SK-N-SH (cell line): Measurements from ENCODE around the gene UGT1A4. TPM values are rescaled to one million over a fixed set of nuclear protein-coding genes. Genes with fewer than 3 reads are reported as not detected.
A peak's percentile ranks its signal among the peaks of the same experiment; 100 is the strongest.

Source experiments
- CTCF ChIA-PET: fragments of 300-600, 350-600 bp; formaldehyde crosslinking; extraction: SDS; loops from one replicate; lab custom pipeline; 2021; lab: Yijun Ruan, JAX
- POLR2A ChIA-PET: fragments of 350-600 bp; sonication (Branson Sonifier 250); formaldehyde crosslinking; extraction: SDS; loops from one replicate; lab custom pipeline; 2020; ENCODE audit warnings: antibody characterized with exemption, inconsistent platforms; lab: Yijun Ruan, JAX
- DNase-seq: peaks from one replicate; pipeline ENCODE4 v3.0.0; 2012
- H2AFZ ChIP-seq: fragments of 200-600 bp; sonication (generic); 2 replicates; pipeline ENCODE4 v1.8.1; 2016; ENCODE audit warnings: antibody characterized with exemption, mild to moderate bottlenecking, low read depth
- H3F3A ChIP-seq: fragments of 200-600 bp; sonication (generic); replicated peaks from 2 replicates; pipeline ENCODE3; 2016; ENCODE audit warnings: antibody characterized with exemption, mild to moderate bottlenecking; ENCODE audit not compliant: insufficient read depth
- H3K27ac ChIP-seq, 2 experiments: fragments of 200-500 bp in 1 of 2; fragments of 200-600 bp in 1 of 2; sonication (Bioruptor generic) in 1 of 2; sonication (generic), shearing (Covaris generic) in 1 of 2; 2 replicates each; pipeline versions ENCODE4 v1.5.1 to v1.6.1; 2014 to 2016; ENCODE audit warnings: low read depth in 2 of 2, inconsistent platforms in 1 of 2, low read length in 1 of 2, mild to moderate bottlenecking in 1 of 2, mixed read lengths in 1 of 2
- H3K27me3 ChIP-seq: fragments of 200-600 bp; sonication (generic), shearing (Covaris generic); 2 replicates; pipeline ENCODE4 v1.6.1; 2016; ENCODE audit warnings: mixed run types; ENCODE audit not compliant: insufficient read depth
- H3K36me3 ChIP-seq, 2 experiments: fragments of 200-500 bp in 1 of 2; fragments of 200-600 bp in 1 of 2; sonication (Bioruptor generic) in 1 of 2; sonication (generic) in 1 of 2; replicated peaks in 1 of 2; 2 replicates each; pipeline versions ENCODE3 to v1.5.1; 2014 to 2016; ENCODE audit warnings: low read length in 1 of 2, mild to moderate bottlenecking in 1 of 2; ENCODE audit not compliant: insufficient read depth in 2 of 2, control insufficient read depth in 1 of 2
- H3K4me1 ChIP-seq, 2 experiments: fragments of 200-500 bp in 1 of 2; fragments of 200-600 bp in 1 of 2; sonication (Bioruptor generic) in 1 of 2; sonication (generic), shearing (Covaris generic) in 1 of 2; 2 replicates each; pipeline versions ENCODE4 v1.5.1 to v1.6.1; 2014 to 2016; ENCODE audit warnings: low read depth in 1 of 2, low read length in 1 of 2, mixed run types in 1 of 2; ENCODE audit not compliant: insufficient read depth in 2 of 2, control insufficient read depth in 1 of 2
- H3K4me2 ChIP-seq: fragments of 200-600 bp; sonication (generic), shearing (Covaris generic); 2 replicates; pipeline ENCODE4 v1.6.1; 2017; ENCODE audit warnings: mixed run types
- H3K4me3 ChIP-seq, 2 experiments: fragments of 200-500 bp in 1 of 2; fragments of 200-600 bp in 1 of 2; sonication (Bioruptor generic) in 1 of 2; sonication (generic), shearing (Covaris generic) in 1 of 2; 2 replicates each; pipeline versions ENCODE4 v1.5.1 to v1.8.1; 2014 to 2016; ENCODE audit warnings: low read depth in 2 of 2, inconsistent platforms in 1 of 2, low read length in 1 of 2, mild to moderate bottlenecking in 1 of 2, mixed read lengths in 1 of 2, moderate library complexity in 1 of 2
- H3K79me2 ChIP-seq: fragments of 200-600 bp; sonication (generic); 2 replicates; pipeline ENCODE4 v1.8.1; 2017; ENCODE audit warnings: mild to moderate bottlenecking; ENCODE audit not compliant: insufficient read depth
- H3K9ac ChIP-seq: fragments of 200-600 bp; sonication (generic); 2 replicates; pipeline ENCODE4 v1.6.1; 2017; ENCODE audit warnings: mixed run types
- H3K9me2 ChIP-seq: fragments of 200-600 bp; sonication (generic); 2 replicates; pipeline ENCODE4 v1.6.1; 2017; ENCODE audit warnings: mixed run types
- H3K9me3 ChIP-seq: fragments of 200-600 bp; sonication (generic); 2 replicates; pipeline ENCODE4 v1.6.1; 2017; ENCODE audit warnings: mixed run types, mild to moderate bottlenecking, moderate library complexity
- H4K20me1 ChIP-seq: fragments of 200-600 bp; sonication (generic); 2 replicates; pipeline ENCODE4 v1.6.1; 2017; ENCODE audit warnings: mild to moderate bottlenecking, mixed run types; ENCODE audit not compliant: insufficient read depth
- CHD2 ChIP-seq: fragments of 150-350 bp; IDR thresholded peaks from 2 replicates; pipeline ENCODE4 v1.6.1; 2018; ENCODE audit warnings: low read length; ENCODE audit not compliant: partially characterized antibody
- ELF1 ChIP-seq: IDR thresholded peaks from 2 replicates; pipeline ENCODE4 v1.4.0; 2012
- EP300 ChIP-seq, 2 experiments: IDR thresholded peaks; 2 replicates each; pipeline versions ENCODE4 v1.4.0 to v1.6.1; 2012; ENCODE audit warnings: borderline replicate concordance in 1 of 2, low read depth in 1 of 2, low read length in 1 of 2
- FOSL2 ChIP-seq: IDR thresholded peaks from 2 replicates; pipeline ENCODE4 v1.4.0; 2012; ENCODE audit warnings: low read depth, mild to moderate bottlenecking, moderate library complexity, borderline replicate concordance
- GABPA ChIP-seq: IDR thresholded peaks from 2 replicates; pipeline ENCODE4 v1.4.0; 2012; ENCODE audit warnings: low read depth, mild to moderate bottlenecking
- GATA2 ChIP-seq: sonication (generic); formaldehyde crosslinking; IDR thresholded peaks from 2 replicates; pipeline ENCODE4 v1.5.0; 2020; ENCODE audit warnings: mild to moderate bottlenecking, missing genetic modification reagents
- JUND ChIP-seq: IDR thresholded peaks from 2 replicates; pipeline ENCODE4 v1.4.0; 2012
- POLR2AphosphoS5 ChIP-seq: IDR thresholded peaks from 2 replicates; pipeline ENCODE4 v1.6.1; 2012; ENCODE audit warnings: low read depth, low read length
- RAD21 ChIP-seq: IDR thresholded peaks from 2 replicates; pipeline ENCODE4 v1.6.1; 2012; ENCODE audit warnings: mild to moderate bottlenecking, low read length
- TCF12 ChIP-seq: IDR thresholded peaks from 2 replicates; pipeline ENCODE4 v1.4.0; 2012
- YY1 ChIP-seq: IDR thresholded peaks from 2 replicates; pipeline ENCODE4 v1.4.0; 2012; ENCODE audit warnings: low read depth, mild to moderate bottlenecking
- WGBS: methylation state at CpG from one replicate; pipeline ENCODE4 v1.1.6; 2017; ENCODE audit warnings: low lambda C conversion rate; 5-methylcytosine and 5-hydroxymethylcytosine counted together
- polyA plus RNA-seq, 3 experiments: library from polyadenylated mRNA; depleted of rRNA; stranded (reverse); fragments of >200 nt; gene quantifications; 2 replicates each; pipeline ENCODE4 v1.2.3, GENCODE V29; 2012
- TF ChIP-seq, protein P1 (sequence below): IDR thresholded peaks from 2 replicates; pipeline ENCODE4 v1.4.0; 2012; ENCODE audit warnings: low read depth, borderline replicate concordance
- TF ChIP-seq, protein P2 (sequence below): IDR thresholded peaks from 2 replicates; pipeline ENCODE4; 2012
- TF ChIP-seq, protein P3 (sequence below): IDR thresholded peaks from 2 replicates; pipeline ENCODE4 v1.4.0; 2012; ENCODE audit warnings: low read depth, borderline replicate concordance

UGT1A4 gene
- polyA plus RNA-seq, 1 of the 3 experiments (the other 2 are of a cell fraction) = not detected

DNA sequence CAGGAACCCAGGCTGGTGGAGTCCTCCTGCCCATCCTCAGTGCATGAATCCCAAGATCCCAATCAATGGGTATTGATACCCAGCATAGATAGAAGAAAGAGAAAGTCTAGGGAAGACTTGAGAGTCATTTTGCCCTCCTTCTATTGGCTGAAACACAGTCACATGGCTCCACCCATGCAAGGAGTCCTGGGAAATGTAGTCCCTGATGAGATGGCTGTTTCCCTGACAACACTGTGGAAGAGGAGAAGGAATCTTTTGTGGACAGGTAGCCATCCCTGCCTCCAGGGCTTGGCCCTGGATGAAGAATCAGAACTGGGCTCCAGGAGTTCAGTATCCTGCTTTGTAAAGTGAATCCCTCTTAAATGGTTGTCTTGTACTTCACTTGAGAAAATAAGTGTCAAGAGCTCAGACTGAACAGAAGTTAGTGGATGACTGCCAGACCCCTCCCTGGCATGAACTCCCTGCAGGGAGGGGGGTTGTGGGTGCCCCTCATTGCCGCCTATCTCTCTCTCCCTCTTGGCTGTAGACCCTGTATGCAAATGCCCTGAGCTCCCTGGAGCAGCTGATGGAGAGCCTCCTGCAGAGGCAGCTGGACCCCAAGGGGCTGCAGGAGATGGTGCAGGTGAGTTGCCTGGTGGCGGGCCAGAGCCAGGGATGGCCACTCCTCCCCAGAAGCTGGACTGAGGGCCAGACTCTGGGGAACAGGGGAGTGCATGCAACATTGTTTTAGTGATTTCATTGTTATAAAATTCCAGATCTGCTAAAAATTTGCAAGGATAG lies 95.7 kb downstream of the UGT1A4 start:
- no peak overlapping the region for H3K4me3 ChIP-seq
- CTCF ChIA-PET = interaction anchor here (1.3 kb wide), 1 partner anchor 104 kb away, joined by 3 read pairs; no protein-coding TSS in a partner anchor
- no peak for TF ChIP-seq POLR2AphosphoS5
- TF ChIP-seq, protein P1, sequence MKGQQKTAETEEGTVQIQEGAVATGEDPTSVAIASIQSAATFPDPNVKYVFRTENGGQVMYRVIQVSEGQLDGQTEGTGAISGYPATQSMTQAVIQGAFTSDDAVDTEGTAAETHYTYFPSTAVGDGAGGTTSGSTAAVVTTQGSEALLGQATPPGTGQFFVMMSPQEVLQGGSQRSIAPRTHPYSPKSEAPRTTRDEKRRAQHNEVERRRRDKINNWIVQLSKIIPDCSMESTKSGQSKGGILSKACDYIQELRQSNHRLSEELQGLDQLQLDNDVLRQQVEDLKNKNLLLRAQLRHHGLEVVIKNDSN = peak; percentile 83
- TF ChIP-seq, all 33 proteins: peak for 1
- no CpG with 5 or more reads among the region's 2 CpGs for WGBS
- H3K79me2 ChIP-seq = no peaks in the 10 kb centered on the region
- H3K9ac ChIP-seq = no peak overlapping the region
- no peak overlapping the region for H2AFZ ChIP-seq
- H3K27ac ChIP-seq = no peak overlapping the region
- no peaks in the 10 kb centered on the region for H3K9me2 ChIP-seq
- DNase-seq = no peak
- no peaks in the 10 kb centered on the region; the same call in 1 of the 2 replicates for H3K27me3 ChIP-seq
- H3F3A ChIP-seq = no peaks in the 10 kb centered on the region
- no peaks in the 10 kb centered on the region for H4K20me1 ChIP-seq
- no peak overlapping the region for H3K4me2 ChIP-seq
- H3K36me3 ChIP-seq = no peaks in the 10 kb centered on the region
- H3K4me1 ChIP-seq = peaks cover 0 to 3% of the 10 kb centered on the region in 2 experiments; a peak in 1 of 4 replicates
- POLR2A ChIA-PET = no interaction called here
- H3K9me3 ChIP-seq = no peaks in the 10 kb centered on the region

DNA sequence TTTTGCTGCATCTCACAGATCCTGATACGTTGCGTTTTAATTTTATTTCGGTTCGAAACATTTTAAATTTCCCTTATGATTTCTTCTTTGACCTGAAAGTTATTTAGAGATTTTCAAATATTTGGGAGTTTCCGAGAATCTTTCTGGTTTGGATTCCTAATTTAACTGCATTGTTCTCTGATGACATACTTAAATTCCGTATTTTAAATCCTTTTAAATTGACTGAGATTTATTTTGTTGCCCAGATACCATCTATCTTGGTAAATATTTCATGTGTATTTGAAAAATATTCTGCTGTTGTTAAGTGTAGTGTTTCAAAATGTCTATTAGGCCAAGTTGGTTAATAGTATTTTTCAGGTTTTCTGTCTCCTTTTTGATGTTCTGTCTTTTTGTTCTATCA lies 97.3 kb downstream of the UGT1A4 start:
- 70% methylated on average over 6 of the region's 6 CpGs for WGBS
- H3K79me2 ChIP-seq = no peaks in the 10 kb centered on the region
- no peaks in the 10 kb centered on the region for H4K20me1 ChIP-seq
- no peaks in the 10 kb centered on the region for H3K9me2 ChIP-seq
- H3K4me1 ChIP-seq = peaks cover 0 to 3% of the 10 kb centered on the region in 2 experiments; a peak in 1 of 4 replicates
- H3K27ac ChIP-seq = no peak overlapping the region; a peak in 1 of 4 replicates
- CTCF ChIA-PET = no interaction called here
- no peak for DNase-seq
- H2AFZ ChIP-seq = no peak overlapping the region
- no peak overlapping the region for H3K9ac ChIP-seq
- H3K4me3 ChIP-seq = no peak overlapping the region
- H3F3A ChIP-seq = no peaks in the 10 kb centered on the region
- no peaks in the 10 kb centered on the region for H3K9me3 ChIP-seq
- no peak for TF ChIP-seq RAD21
- no peak for TF ChIP-seq GABPA
- no peak for TF ChIP-seq JUND
- no peak for TF ChIP-seq EP300 (IDR thresholded peaks at IDR 0.05; ENCODE audit: borderline replicate concordance in 1 of 2, low read depth in 1 of 2, low read length in 1 of 2)
- TF ChIP-seq, protein P2, sequence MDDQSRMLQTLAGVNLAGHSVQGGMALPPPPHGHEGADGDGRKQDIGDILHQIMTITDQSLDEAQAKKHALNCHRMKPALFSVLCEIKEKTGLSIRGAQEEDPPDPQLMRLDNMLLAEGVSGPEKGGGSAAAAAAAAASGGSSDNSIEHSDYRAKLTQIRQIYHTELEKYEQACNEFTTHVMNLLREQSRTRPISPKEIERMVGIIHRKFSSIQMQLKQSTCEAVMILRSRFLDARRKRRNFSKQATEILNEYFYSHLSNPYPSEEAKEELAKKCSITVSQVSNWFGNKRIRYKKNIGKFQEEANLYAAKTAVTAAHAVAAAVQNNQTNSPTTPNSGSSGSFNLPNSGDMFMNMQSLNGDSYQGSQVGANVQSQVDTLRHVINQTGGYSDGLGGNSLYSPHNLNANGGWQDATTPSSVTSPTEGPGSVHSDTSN = no peak
- TF ChIP-seq YY1 = no peak
- no peak for TF ChIP-seq GATA2 (CRISPR knock-in tag)
- TF ChIP-seq TCF12 = no peak
- TF ChIP-seq CHD2 = no peak
- no peak for TF ChIP-seq ELF1
- TF ChIP-seq, protein P3, sequence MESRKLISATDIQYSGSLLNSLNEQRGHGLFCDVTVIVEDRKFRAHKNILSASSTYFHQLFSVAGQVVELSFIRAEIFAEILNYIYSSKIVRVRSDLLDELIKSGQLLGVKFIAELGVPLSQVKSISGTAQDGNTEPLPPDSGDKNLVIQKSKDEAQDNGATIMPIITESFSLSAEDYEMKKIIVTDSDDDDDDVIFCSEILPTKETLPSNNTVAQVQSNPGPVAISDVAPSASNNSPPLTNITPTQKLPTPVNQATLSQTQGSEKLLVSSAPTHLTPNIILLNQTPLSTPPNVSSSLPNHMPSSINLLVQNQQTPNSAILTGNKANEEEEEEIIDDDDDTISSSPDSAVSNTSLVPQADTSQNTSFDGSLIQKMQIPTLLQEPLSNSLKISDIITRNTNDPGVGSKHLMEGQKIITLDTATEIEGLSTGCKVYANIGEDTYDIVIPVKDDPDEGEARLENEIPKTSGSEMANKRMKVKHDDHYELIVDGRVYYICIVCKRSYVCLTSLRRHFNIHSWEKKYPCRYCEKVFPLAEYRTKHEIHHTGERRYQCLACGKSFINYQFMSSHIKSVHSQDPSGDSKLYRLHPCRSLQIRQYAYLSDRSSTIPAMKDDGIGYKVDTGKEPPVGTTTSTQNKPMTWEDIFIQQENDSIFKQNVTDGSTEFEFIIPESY = no peak
- no peak for TF ChIP-seq FOSL2
- H3K36me3 ChIP-seq = no peaks in the 10 kb centered on the region
- H3K4me2 ChIP-seq = no peak overlapping the region
- POLR2A ChIA-PET = no interaction called here
- H3K27me3 ChIP-seq = no peaks in the 10 kb centered on the region
